K562 (cell line): ENCODE measurements around the gene CPED1. TPM values are rescaled to one million over a fixed set of nuclear protein-coding genes. Genes with fewer than 3 reads are reported as not detected.

Experiments
- CCAR2 ChIP-seq: fragments of 200-400 bp; formaldehyde crosslinking; IDR thresholded peaks from 2 replicates; pipeline ENCODE4 v1.6.1; 2017; ENCODE audit warnings: mild to moderate bottlenecking, low read depth, low read length
- E2F6 ChIP-seq, 2 experiments: IDR thresholded peaks; 2 replicates each; pipeline ENCODE4 v1.6.1; 2011; ENCODE audit warnings: borderline replicate concordance in 1 of 2, control low read depth in 1 of 2, low read depth in 1 of 2, low read length in 1 of 2, mild to moderate bottlenecking in 1 of 2, mixed read lengths in 1 of 2, moderate library complexity in 1 of 2; ENCODE audit not compliant: insufficient read depth in 1 of 2, insufficient read length in 1 of 2, poor library complexity in 1 of 2, severe bottlenecking in 1 of 2; ENCODE audit errors: extremely low read depth in 1 of 2
- EWSR1 ChIP-seq: fragments of 450-650 bp; IDR thresholded peaks from 2 replicates; pipeline ENCODE4 v1.6.1; 2018; ENCODE audit warnings: borderline replicate concordance, mild to moderate bottlenecking, low read depth, moderate library complexity; ENCODE audit not compliant: partially characterized antibody
- FOXP1 ChIP-seq: sonication (generic); formaldehyde crosslinking; IDR thresholded peaks from 2 replicates; pipeline ENCODE4 v1.8.0; 2022; ENCODE audit warnings: mild to moderate bottlenecking, missing genetic modification reagents
- HMG20A ChIP-seq: fragments of 450-650 bp; formaldehyde crosslinking; conservative IDR thresholded peaks from 2 replicates; pipeline ENCODE4 v1.4.0; 2020; ENCODE audit warnings: mild to moderate bottlenecking, mixed read lengths
- SETDB1 ChIP-seq: IDR thresholded peaks from one replicate; pipeline ENCODE4 v1.6.1; 2012; ENCODE audit warnings: low read length, control low read depth, inconsistent platforms
- TEAD1 ChIP-seq, 2 experiments: fragments of 450-650 bp in 1 of 2; sonication (generic) in 1 of 2; formaldehyde crosslinking; IDR thresholded peaks; 2 replicates each; pipeline versions ENCODE4 v1.4.0 to v1.8.0; 2020 to 2022; ENCODE audit warnings: mild to moderate bottlenecking in 2 of 2, missing genetic modification reagents in 1 of 2
- polyA plus RNA-seq, 8 experiments: library from polyadenylated mRNA; depleted of rRNA in 4 of 8; stranded (reverse) in 5 of 8; unstranded in 3 of 8; fragments of >200 nt; fragmentation: Nextera tagmentation in 2 of 8; fragmentation: Illumina TruSeq in 1 of 8; extraction: Ambion mirVana in 2 of 8; extraction: Trizol in 1 of 8; gene quantifications; 2 replicates each; pipeline versions ENCODE4 v1.2.1 to v1.2.3, GENCODE V29; 2011 to 2014; ENCODE audit warnings: inconsistent platforms in 1 of 8, missing spikeins in 1 of 8
- total RNA-seq, 7 experiments: library from RNA; depleted of rRNA in 6 of 7; stranded (reverse); fragments of >200 nt in 6 of 7; fragmentation: Illumina TruSeq in 2 of 7; extraction: Trizol in 2 of 7; gene quantifications; 2 replicates each; pipeline versions ENCODE4 v1.2.1 to v1.2.3, GENCODE V29; 2011 to 2021; ENCODE audit warnings: low replicate concordance in 1 of 7
- TF ChIP-seq, protein P1 (sequence below): fragments of 450-650 bp; IDR thresholded peaks from 2 replicates; pipeline ENCODE4 v1.6.1; 2016; ENCODE audit warnings: mild to moderate bottlenecking, moderate library complexity
- TF ChIP-seq, protein P2 (sequence below): sonication (generic); formaldehyde crosslinking; IDR thresholded peaks from 2 replicates; pipeline ENCODE4 v1.8.0; 2022; ENCODE audit warnings: mild to moderate bottlenecking, missing genetic modification reagents

CPED1 gene
- total and polyA plus RNA-seq, 9 of the 15 experiments (the other 6 are each of a cell fraction or from before 2014, with no cell fraction given), result 195 to 393 (median 290) TPM

- TF ChIP-seq, protein P1, sequence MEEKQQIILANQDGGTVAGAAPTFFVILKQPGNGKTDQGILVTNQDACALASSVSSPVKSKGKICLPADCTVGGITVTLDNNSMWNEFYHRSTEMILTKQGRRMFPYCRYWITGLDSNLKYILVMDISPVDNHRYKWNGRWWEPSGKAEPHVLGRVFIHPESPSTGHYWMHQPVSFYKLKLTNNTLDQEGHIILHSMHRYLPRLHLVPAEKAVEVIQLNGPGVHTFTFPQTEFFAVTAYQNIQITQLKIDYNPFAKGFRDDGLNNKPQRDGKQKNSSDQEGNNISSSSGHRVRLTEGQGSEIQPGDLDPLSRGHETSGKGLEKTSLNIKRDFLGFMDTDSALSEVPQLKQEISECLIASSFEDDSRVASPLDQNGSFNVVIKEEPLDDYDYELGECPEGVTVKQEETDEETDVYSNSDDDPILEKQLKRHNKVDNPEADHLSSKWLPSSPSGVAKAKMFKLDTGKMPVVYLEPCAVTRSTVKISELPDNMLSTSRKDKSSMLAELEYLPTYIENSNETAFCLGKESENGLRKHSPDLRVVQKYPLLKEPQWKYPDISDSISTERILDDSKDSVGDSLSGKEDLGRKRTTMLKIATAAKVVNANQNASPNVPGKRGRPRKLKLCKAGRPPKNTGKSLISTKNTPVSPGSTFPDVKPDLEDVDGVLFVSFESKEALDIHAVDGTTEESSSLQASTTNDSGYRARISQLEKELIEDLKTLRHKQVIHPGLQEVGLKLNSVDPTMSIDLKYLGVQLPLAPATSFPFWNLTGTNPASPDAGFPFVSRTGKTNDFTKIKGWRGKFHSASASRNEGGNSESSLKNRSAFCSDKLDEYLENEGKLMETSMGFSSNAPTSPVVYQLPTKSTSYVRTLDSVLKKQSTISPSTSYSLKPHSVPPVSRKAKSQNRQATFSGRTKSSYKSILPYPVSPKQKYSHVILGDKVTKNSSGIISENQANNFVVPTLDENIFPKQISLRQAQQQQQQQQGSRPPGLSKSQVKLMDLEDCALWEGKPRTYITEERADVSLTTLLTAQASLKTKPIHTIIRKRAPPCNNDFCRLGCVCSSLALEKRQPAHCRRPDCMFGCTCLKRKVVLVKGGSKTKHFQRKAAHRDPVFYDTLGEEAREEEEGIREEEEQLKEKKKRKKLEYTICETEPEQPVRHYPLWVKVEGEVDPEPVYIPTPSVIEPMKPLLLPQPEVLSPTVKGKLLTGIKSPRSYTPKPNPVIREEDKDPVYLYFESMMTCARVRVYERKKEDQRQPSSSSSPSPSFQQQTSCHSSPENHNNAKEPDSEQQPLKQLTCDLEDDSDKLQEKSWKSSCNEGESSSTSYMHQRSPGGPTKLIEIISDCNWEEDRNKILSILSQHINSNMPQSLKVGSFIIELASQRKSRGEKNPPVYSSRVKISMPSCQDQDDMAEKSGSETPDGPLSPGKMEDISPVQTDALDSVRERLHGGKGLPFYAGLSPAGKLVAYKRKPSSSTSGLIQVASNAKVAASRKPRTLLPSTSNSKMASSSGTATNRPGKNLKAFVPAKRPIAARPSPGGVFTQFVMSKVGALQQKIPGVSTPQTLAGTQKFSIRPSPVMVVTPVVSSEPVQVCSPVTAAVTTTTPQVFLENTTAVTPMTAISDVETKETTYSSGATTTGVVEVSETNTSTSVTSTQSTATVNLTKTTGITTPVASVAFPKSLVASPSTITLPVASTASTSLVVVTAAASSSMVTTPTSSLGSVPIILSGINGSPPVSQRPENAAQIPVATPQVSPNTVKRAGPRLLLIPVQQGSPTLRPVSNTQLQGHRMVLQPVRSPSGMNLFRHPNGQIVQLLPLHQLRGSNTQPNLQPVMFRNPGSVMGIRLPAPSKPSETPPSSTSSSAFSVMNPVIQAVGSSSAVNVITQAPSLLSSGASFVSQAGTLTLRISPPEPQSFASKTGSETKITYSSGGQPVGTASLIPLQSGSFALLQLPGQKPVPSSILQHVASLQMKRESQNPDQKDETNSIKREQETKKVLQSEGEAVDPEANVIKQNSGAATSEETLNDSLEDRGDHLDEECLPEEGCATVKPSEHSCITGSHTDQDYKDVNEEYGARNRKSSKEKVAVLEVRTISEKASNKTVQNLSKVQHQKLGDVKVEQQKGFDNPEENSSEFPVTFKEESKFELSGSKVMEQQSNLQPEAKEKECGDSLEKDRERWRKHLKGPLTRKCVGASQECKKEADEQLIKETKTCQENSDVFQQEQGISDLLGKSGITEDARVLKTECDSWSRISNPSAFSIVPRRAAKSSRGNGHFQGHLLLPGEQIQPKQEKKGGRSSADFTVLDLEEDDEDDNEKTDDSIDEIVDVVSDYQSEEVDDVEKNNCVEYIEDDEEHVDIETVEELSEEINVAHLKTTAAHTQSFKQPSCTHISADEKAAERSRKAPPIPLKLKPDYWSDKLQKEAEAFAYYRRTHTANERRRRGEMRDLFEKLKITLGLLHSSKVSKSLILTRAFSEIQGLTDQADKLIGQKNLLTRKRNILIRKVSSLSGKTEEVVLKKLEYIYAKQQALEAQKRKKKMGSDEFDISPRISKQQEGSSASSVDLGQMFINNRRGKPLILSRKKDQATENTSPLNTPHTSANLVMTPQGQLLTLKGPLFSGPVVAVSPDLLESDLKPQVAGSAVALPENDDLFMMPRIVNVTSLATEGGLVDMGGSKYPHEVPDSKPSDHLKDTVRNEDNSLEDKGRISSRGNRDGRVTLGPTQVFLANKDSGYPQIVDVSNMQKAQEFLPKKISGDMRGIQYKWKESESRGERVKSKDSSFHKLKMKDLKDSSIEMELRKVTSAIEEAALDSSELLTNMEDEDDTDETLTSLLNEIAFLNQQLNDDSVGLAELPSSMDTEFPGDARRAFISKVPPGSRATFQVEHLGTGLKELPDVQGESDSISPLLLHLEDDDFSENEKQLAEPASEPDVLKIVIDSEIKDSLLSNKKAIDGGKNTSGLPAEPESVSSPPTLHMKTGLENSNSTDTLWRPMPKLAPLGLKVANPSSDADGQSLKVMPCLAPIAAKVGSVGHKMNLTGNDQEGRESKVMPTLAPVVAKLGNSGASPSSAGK, result no peak
- TF ChIP-seq EWSR1 (no peak), CCAR2 (no peak), HMG20A (no peak), TEAD1 (CRISPR knock-in tag; IDR thresholded peaks at IDR 0.05) (0 out of 4 replicates have a peak, but pooled peaks of 1 of the 2 experiments have one; percentile 10), E2F6 (IDR thresholded peaks at IDR 0.05; ENCODE audit: borderline replicate concordance in 1 of 2, extremely low read depth in 1 of 2, insufficient read depth in 1 of 2, insufficient read length in 1 of 2, low read depth in 1 of 2, low read length in 1 of 2, poor library complexity in 1 of 2, severe bottlenecking in 1 of 2) (no peak), SETDB1 (no peak), FOXP1 (no peak)
- TF ChIP-seq, protein P2, sequence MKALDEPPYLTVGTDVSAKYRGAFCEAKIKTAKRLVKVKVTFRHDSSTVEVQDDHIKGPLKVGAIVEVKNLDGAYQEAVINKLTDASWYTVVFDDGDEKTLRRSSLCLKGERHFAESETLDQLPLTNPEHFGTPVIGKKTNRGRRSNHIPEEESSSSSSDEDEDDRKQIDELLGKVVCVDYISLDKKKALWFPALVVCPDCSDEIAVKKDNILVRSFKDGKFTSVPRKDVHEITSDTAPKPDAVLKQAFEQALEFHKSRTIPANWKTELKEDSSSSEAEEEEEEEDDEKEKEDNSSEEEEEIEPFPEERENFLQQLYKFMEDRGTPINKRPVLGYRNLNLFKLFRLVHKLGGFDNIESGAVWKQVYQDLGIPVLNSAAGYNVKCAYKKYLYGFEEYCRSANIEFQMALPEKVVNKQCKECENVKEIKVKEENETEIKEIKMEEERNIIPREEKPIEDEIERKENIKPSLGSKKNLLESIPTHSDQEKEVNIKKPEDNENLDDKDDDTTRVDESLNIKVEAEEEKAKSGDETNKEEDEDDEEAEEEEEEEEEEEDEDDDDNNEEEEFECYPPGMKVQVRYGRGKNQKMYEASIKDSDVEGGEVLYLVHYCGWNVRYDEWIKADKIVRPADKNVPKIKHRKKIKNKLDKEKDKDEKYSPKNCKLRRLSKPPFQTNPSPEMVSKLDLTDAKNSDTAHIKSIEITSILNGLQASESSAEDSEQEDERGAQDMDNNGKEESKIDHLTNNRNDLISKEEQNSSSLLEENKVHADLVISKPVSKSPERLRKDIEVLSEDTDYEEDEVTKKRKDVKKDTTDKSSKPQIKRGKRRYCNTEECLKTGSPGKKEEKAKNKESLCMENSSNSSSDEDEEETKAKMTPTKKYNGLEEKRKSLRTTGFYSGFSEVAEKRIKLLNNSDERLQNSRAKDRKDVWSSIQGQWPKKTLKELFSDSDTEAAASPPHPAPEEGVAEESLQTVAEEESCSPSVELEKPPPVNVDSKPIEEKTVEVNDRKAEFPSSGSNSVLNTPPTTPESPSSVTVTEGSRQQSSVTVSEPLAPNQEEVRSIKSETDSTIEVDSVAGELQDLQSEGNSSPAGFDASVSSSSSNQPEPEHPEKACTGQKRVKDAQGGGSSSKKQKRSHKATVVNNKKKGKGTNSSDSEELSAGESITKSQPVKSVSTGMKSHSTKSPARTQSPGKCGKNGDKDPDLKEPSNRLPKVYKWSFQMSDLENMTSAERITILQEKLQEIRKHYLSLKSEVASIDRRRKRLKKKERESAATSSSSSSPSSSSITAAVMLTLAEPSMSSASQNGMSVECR (CRISPR knock-in tag), result no peak
Measured at GRCh38 chr7:121046893-121047468, 58.5 kb downstream of the CPED1 start (continued).
